ENCODE results near the gene SDCBP2. TPM values are rescaled to one million over a fixed set of nuclear protein-coding genes. Genes with fewer than 3 reads are reported as not detected.

The SDCBP2 gene
- total and polyA plus RNA-seq, 2 of the 8 experiments (the other 6 are each of a cell fraction or from before 2014, with no cell fraction given), result 4.2 to 6.7 TPM

GRCh38 chr20:1282966-1283365, 46.0 kb downstream of the SDCBP2 start:
- no peak overlapping the region for H3K4me2 ChIP-seq (ENCODE audit: insufficient read depth in 1 of 2, low read depth in 2 of 2, low read length in 2 of 2)
- no peak overlapping the region for H3K27ac ChIP-seq (ENCODE audit: low read depth, low read length)
- no peaks in the 10 kb centered on the region; a peak in 1 of 8 replicates for H3K36me3 ChIP-seq (ENCODE audit: control insufficient read depth in 2 of 4, insufficient read depth in 4 of 4, low read length in 3 of 4)
- no peak overlapping the region for H2BK120ac ChIP-seq (replicated peaks; ENCODE audit: low read depth, low read length)
- no peaks in the 10 kb centered on the region for H3K9me3 ChIP-seq (ENCODE audit: insufficient read depth in 2 of 2, low read depth in 1 of 2, low read length in 1 of 2)
- 73% methylated on average over 3 of the region's 3 CpGs; no CpG with 5 or more reads in 1 of the 2 experiments for WGBS, 2 experiments (ENCODE audit: extremely low coverage in 1 of 2, insufficient coverage in 1 of 2, insufficient read length in 1 of 2, insufficient replicate concordance in 2 of 2, low coverage in 1 of 2, low lambda C conversion rate in 2 of 2, missing lambda C conversion rate in 1 of 2)
- no peak overlapping the region for H2BK15ac ChIP-seq (ENCODE audit: low read length)
- H3K56ac ChIP-seq (replicated peaks; ENCODE audit: insufficient read length, low read depth, low read length), result no peak overlapping the region
- no peak overlapping the region for H2BK12ac ChIP-seq (ENCODE audit: low read depth, low read length)
- no peaks in the 10 kb centered on the region for H3K79me2 ChIP-seq (ENCODE audit: control insufficient read depth in 1 of 2, insufficient read depth in 2 of 2, low read length in 2 of 2)
- no peak overlapping the region for H4K8ac ChIP-seq (ENCODE audit: extremely low read depth, insufficient read depth, low read length)
- H3K4me3 ChIP-seq (ENCODE audit: extremely low read depth in 1 of 4, insufficient read depth in 2 of 4, low read depth in 3 of 4, low read length in 4 of 4), result no peak overlapping the region
- no peak overlapping the region for H3K23ac ChIP-seq (ENCODE audit: insufficient read length)
- H2AK5ac ChIP-seq (ENCODE audit: low read depth, low read length), result no peak overlapping the region
- H2AFZ ChIP-seq (ENCODE audit: low read length), result no peak overlapping the region
- no peak overlapping the region for H3K14ac ChIP-seq (ENCODE audit: insufficient read length)
- FAIRE-seq (no peak), DNase-seq (ENCODE audit: low read depth in 1 of 2, low spot score in 2 of 2) (no peak)
- no peak overlapping the region for H3K18ac ChIP-seq (ENCODE audit: extremely low read depth, low read length)
- ChIA-PET POLR2A (ENCODE audit: partially characterized antibody) (no interaction called here), CTCF (ENCODE audit: partially characterized antibody) (interaction anchor here (0.9 to 2.4 kb wide), 4 partner anchors 9 to 34 kb away, joined by 4 to 11 read pairs (median 6); no protein-coding TSS in a partner anchor)
- no peak overlapping the region for H2BK20ac ChIP-seq (ENCODE audit: low read length)
- H3K23me2 ChIP-seq (ENCODE audit: low read depth, low read length), result peaks cover 2% of the 10 kb centered on the region; the same call in 1 of the 2 replicates
- H3K4me1 ChIP-seq (replicated peaks in 1 of 4; ENCODE audit: control insufficient read depth in 3 of 4, insufficient read depth in 4 of 4, low read length in 3 of 4), result 0 out of 7 replicates have a peak, but pooled peaks cover 0 to 2% (median under 1%) of the 10 kb centered on the region in 4 experiments
- H4K20me1 ChIP-seq (replicated peaks in 1 of 2; ENCODE audit: control insufficient read depth in 1 of 2, insufficient read depth in 2 of 2, low read length in 2 of 2), result peaks cover 0 to 2% of the 10 kb centered on the region in 2 experiments
- no peaks in the 10 kb centered on the region; the same call in 1 of the 2 replicates for H3K79me1 ChIP-seq (ENCODE audit: low read depth, low read length)
- H3K27me3 ChIP-seq (replicated peaks in 1 of 4; ENCODE audit: control insufficient read depth in 3 of 4, extremely low read depth in 1 of 4, insufficient read depth in 3 of 4, low read length in 3 of 4), result no peaks in the 10 kb centered on the region
- H3K4ac ChIP-seq (replicated peaks; ENCODE audit: insufficient read length, low read depth, low read length), result no peak overlapping the region
- no peak overlapping the region for H3K9ac ChIP-seq (replicated peaks in 1 of 4; ENCODE audit: extremely low read depth in 1 of 4, low read depth in 3 of 4, low read length in 3 of 4)
- no peak overlapping the region for H2BK5ac ChIP-seq (ENCODE audit: low read depth, low read length)
- H4K91ac ChIP-seq (replicated peaks; ENCODE audit: insufficient read length, low read length), result no peak overlapping the region
- H4K5ac ChIP-seq (ENCODE audit: insufficient read length, low read depth, low read length), result no peak overlapping the region
- no peak for TF ChIP-seq HDAC6 (IDR thresholded peaks at IDR 0.05; ENCODE audit: low read depth, low read length)
- TF ChIP-seq SUZ12 (IDR thresholded peaks at IDR 0.05; ENCODE audit: low read length), result no peak
- TF ChIP-seq MAX (IDR thresholded peaks at IDR 0.05), result no peak

Data from H1 (cell line).